Muscle of leg (tissue), 11 donors: ENCODE measurements around the gene C1QL4. TPM values are rescaled to one million over a fixed set of nuclear protein-coding genes. Genes with fewer than 3 reads are reported as not detected.
A peak's percentile ranks its signal among the peaks of the same experiment; 100 is the strongest.

Experiments used
- DNase-seq: peaks from one replicate; pipeline ENCODE4 v3.0.0; 2013
- H3K27ac ChIP-seq: one replicate; pipeline ENCODE4 v1.5.1; 2013; ENCODE audit warnings: mild to moderate bottlenecking, low read length, control low read depth
- H3K27me3 ChIP-seq: one replicate; pipeline ENCODE4 v1.6.1; 2013; ENCODE audit warnings: low read length; ENCODE audit not compliant: control insufficient read depth, insufficient read depth
- H3K36me3 ChIP-seq: one replicate; pipeline ENCODE4 v1.6.1; 2013; ENCODE audit warnings: low read length; ENCODE audit not compliant: control insufficient read depth, insufficient read depth
- H3K4me1 ChIP-seq: one replicate; pipeline ENCODE4 v1.6.1; 2013; ENCODE audit warnings: low read length; ENCODE audit not compliant: control insufficient read depth, insufficient read depth
- H3K4me3 ChIP-seq: one replicate; pipeline ENCODE4 v1.5.1; 2013; ENCODE audit warnings: low read length, control low read depth
- H3K9me3 ChIP-seq: replicated peaks from 2 replicates; pipeline ENCODE4 v1.6.1; 2013; ENCODE audit warnings: low read depth, low read length; ENCODE audit not compliant: control insufficient read depth
- WGBS: methylation state at CpG from one replicate; pipeline ENCODE4 v1.1.5; 2013; ENCODE audit warnings: missing lambda C conversion rate; ENCODE audit not compliant: insufficient coverage; 5-methylcytosine and 5-hydroxymethylcytosine counted together
- polyA plus RNA-seq, 8 donors: library from polyadenylated mRNA; unstranded; fragments of 120-200 nt; gene quantifications; one replicate each; pipeline versions ENCODE4 v1.2.1 to v1.2.3, GENCODE V29; 2013; ENCODE audit warnings: inconsistent platforms in 1 of 8, low replicate concordance in 1 of 8; ENCODE audit not compliant: insufficient read length in 8 of 8, insufficient read depth in 1 of 8
- total RNA-seq: library from RNA; stranded (reverse); fragments of 120-200 nt; gene quantifications from one replicate; pipeline ENCODE4 v1.2.4, GENCODE V29; 2013

Gene C1QL4
- total and polyA plus RNA-seq, 9 donors = 0.05 to 0.27 (median 0.12) TPM; not detected in 2

GRCh38 chr12:49348781-49349180 lies 11.8 kb upstream of the C1QL4 start:
- H3K36me3 ChIP-seq = no peaks in the 10 kb centered on the region
- H3K9me3 ChIP-seq = no peaks in the 10 kb centered on the region
- H3K27ac ChIP-seq = no peak overlapping the region
- no peak for DNase-seq
- H3K4me3 ChIP-seq = no peak overlapping the region
- WGBS = 85% methylated on average over 4 of the region's 5 CpGs
- peaks cover 77% of the 10 kb centered on the region for H3K27me3 ChIP-seq
- H3K4me1 ChIP-seq = peaks cover 30% of the 10 kb centered on the region

DNA sequence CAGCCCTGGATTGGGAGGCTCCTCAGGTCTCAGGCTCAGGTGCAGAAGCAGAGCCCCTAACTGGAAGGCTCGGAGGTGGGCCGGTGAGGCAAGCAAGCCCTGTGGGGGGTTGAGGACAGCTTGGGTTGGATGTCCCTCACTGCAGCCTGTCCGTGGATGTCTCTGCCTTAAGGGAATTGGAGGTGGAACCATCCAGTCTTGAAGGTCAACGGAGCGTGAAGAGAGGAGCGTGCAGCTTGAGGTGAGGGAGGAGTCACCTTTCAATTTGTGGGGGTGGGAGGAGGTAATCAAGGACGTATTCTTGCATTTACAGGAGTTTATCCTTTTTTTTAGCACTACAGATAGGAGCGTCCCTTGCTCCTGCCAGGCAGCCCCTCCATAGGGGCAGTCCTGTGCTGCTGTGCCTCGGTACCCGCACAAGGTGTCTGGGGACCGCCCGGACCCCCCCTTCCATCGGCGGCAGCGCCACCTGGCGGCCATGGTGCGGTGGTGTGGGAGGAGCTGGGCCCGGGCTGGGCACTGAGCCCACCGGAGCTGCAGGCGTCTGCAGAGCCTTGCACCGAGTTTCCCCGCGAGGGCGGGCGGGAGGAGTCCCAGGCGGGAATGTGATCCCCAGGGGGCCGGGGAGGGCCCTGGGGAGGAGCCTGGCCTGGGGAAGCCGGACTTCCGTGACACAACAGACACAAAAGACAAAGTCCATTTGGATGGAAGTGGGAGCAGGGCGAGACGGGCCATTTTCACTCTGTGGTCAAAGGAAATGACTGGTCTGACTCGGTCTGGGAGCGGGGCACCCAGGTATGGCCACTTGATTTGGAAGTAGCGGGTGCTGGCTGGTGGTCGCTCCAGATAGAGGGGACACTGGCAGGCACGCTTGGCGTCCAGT lies 10.6 kb upstream of the C1QL4 start:
- WGBS = 9% methylated on average over 28 of the region's 37 CpGs
- Histone ChIP-seq H3K27ac (no peak overlapping the region), H3K9me3 (no peaks in the 10 kb centered on the region), H3K36me3 (no peaks in the 10 kb centered on the region), H3K4me1 (peaks cover 42% of the 10 kb centered on the region), H3K4me3 (no peak overlapping the region), H3K27me3 (peaks cover 83% of the 10 kb centered on the region)
- peak; percentile 70 for DNase-seq

- Histone ChIP-seq H3K4me3 (peak within 1 kb of the TSS; percentile 27), H3K27me3 (peaks cover 87% of the 10 kb centered on the region), H3K27ac (no peak within 1 kb of the TSS), H3K4me1 (peaks cover 50% of the 10 kb centered on the region), H3K36me3 (no peaks in the 10 kb centered on the region), H3K9me3 (no peaks in the 10 kb centered on the region)
- WGBS = 1% methylated on average over 43 of the region's 47 CpGs
- DNase-seq = no peak
Observed at GRCh38 chr12:49346659-49347310, 9.8 kb upstream of the C1QL4 start, which contains the start of gene DNAJC22. DNAJC22 (plus strand) TSS chr12:49346888; CDS start chr12:49348873, 1,985 bp downstream.

GRCh38 chr12:49345825-49346658 lies 9.1 kb upstream of the C1QL4 start:
- no peak for DNase-seq

GRCh38 chr12:49345051-49345824 lies 8.2 kb upstream of the C1QL4 start:
- under 1% methylated on average over 51 of the region's 70 CpGs for WGBS
- peaks cover 52% of the 10 kb centered on the region for H3K4me1 ChIP-seq

More at GRCh38 chr12:49345825-49346658, 9.1 kb upstream of the C1QL4 start:
- peaks cover 52% of the 10 kb centered on the region for H3K4me1 ChIP-seq
- no peaks in the 10 kb centered on the region for H3K36me3 ChIP-seq
- H3K27me3 ChIP-seq = peaks cover 90% of the 10 kb centered on the region
- H3K9me3 ChIP-seq = no peaks in the 10 kb centered on the region
- no peak overlapping the region for H3K27ac ChIP-seq
- H3K4me3 ChIP-seq = peak overlapping the region; percentile 27
- under 1% methylated on average over 57 of the region's 61 CpGs for WGBS

GRCh38 chr12:49344486-49345050 lies 7.6 kb upstream of the C1QL4 start:
- H3K27me3 ChIP-seq = peaks cover 99% of the 10 kb centered on the region
- H3K36me3 ChIP-seq = no peaks in the 10 kb centered on the region
- 13% methylated on average over 7 of the region's 15 CpGs for WGBS
- no peak for DNase-seq
- H3K4me3 ChIP-seq = no peak overlapping the region
- H3K27ac ChIP-seq = no peak overlapping the region
- peaks cover 57% of the 10 kb centered on the region for H3K4me1 ChIP-seq
- no peaks in the 10 kb centered on the region for H3K9me3 ChIP-seq

More at GRCh38 chr12:49345051-49345824, 8.2 kb upstream of the C1QL4 start:
- H3K27me3 ChIP-seq = peaks cover 95% of the 10 kb centered on the region
- peak overlapping the region; percentile 23 for H3K4me3 ChIP-seq
- DNase-seq = no peak
- H3K27ac ChIP-seq = no peak overlapping the region
- no peaks in the 10 kb centered on the region for H3K9me3 ChIP-seq
- no peaks in the 10 kb centered on the region for H3K36me3 ChIP-seq

- no peaks in the 10 kb centered on the region for H3K9me3 ChIP-seq
- no peaks in the 10 kb centered on the region for H3K36me3 ChIP-seq
- no peak overlapping the region for H3K4me3 ChIP-seq
- peaks cover 59% of the 10 kb centered on the region for H3K4me1 ChIP-seq
- H3K27me3 ChIP-seq = peaks cover 99% of the 10 kb centered on the region
- WGBS = 1% methylated on average over 22 of the region's 33 CpGs
- peak; percentile 56 for DNase-seq
- no peak overlapping the region for H3K27ac ChIP-seq
Observed at GRCh38 chr12:49342914-49343731, 6.1 kb upstream of the C1QL4 start.

GRCh38 chr12:49342066-49342913 lies 5.3 kb upstream of the C1QL4 start:
- Histone ChIP-seq H3K4me3 (peak overlapping the region; percentile 24), H3K9me3 (no peaks in the 10 kb centered on the region), H3K4me1 (peaks cover 58% of the 10 kb centered on the region), H3K27ac (no peak overlapping the region), H3K27me3 (peaks cover 99% of the 10 kb centered on the region), H3K36me3 (no peaks in the 10 kb centered on the region)
- peak; percentile 79 for DNase-seq
- WGBS = under 1% methylated on average over 55 of the region's 58 CpGs
